Left kidney (tissue), 8 donors: Measurements from ENCODE around the gene BTBD16. TPM values are rescaled to one million over a fixed set of nuclear protein-coding genes. Genes with fewer than 3 reads are reported as not detected.

ENCODE experiments used
- DNase-seq: peaks from one replicate; pipeline ENCODE4 v3.0.0-alpha.2; 2013
- long read RNA-seq, 8 donors: transcript quantifications; one replicate each; lab custom pipeline, GENCODE V29; 2026
- polyA plus RNA-seq: library from polyadenylated mRNA; unstranded; fragments of 120-200 nt; gene quantifications from one replicate; pipeline ENCODE4 v1.2.1, GENCODE V29; 2013; ENCODE audit not compliant: insufficient read length

The BTBD16 gene
- polyA plus RNA-seq = 1.4 TPM
- long read RNA-seq, donor 1 = 0 reads
- long read RNA-seq, donor 2, partial matches to known transcripts = 0 of 1 reads
- long read RNA-seq, donor 2, other reads (novel, unspliced or antisense) = 0 of 1 reads
- long read RNA-seq, donor 3 = 0 reads
- long read RNA-seq, donor 4 = 0 reads
- long read RNA-seq, donor 5 = 0 reads
- long read RNA-seq, donor 6 = 0 reads
- long read RNA-seq, donor 7 = 0 reads
- long read RNA-seq, donor 8 = 0 reads

GRCh38 chr10:122271076-122271475, at the start of gene BTBD16:
Gene BTBD16 (plus strand): TSS chr10:122271296. CDS start chr10:122275082, 3,786 bp downstream.
- DNase-seq = no peak

- DNase-seq = no peak
These were observed 49.1 kb upstream of the BTBD16 start for GRCh38 chr10:122221958-122222357.

GRCh38 chr10:122222638-122223037, 48.5 kb upstream of the BTBD16 start:
- DNase-seq = no peak

GRCh38 chr10:122224159-122224558, 46.9 kb upstream of the BTBD16 start:
- DNase-seq = no peak

- no peak for DNase-seq
These were observed 45.8 kb upstream of the BTBD16 start for GRCh38 chr10:122225330-122225729.

GRCh38 chr10:122227754-122228153, 43.3 kb upstream of the BTBD16 start:
- DNase-seq = no peak

GRCh38 chr10:122229666-122230065, 41.4 kb upstream of the BTBD16 start:
- no peak for DNase-seq

GRCh38 chr10:122230222-122230621, 40.9 kb upstream of the BTBD16 start:
- no peak for DNase-seq

GRCh38 chr10:122232769-122233168, 38.3 kb upstream of the BTBD16 start:
- DNase-seq = peak; percentile 25

- DNase-seq = no peak
These were observed 37.2 kb upstream of the BTBD16 start for GRCh38 chr10:122233857-122234348.

- no peak for DNase-seq
These were observed 36.7 kb upstream of the BTBD16 start for GRCh38 chr10:122234416-122234815.

- no peak for DNase-seq
These were observed 34.3 kb upstream of the BTBD16 start for GRCh38 chr10:122236690-122237306.

GRCh38 chr10:122237331-122237990, 33.6 kb upstream of the BTBD16 start:
- no peak for DNase-seq

- DNase-seq = no peak
These were observed 31.4 kb upstream of the BTBD16 start for GRCh38 chr10:122239578-122240257.

GRCh38 chr10:122240401-122240800, 30.7 kb upstream of the BTBD16 start:
- DNase-seq = no peak

GRCh38 chr10:122241836-122242235, 29.3 kb upstream of the BTBD16 start:
- no peak for DNase-seq

GRCh38 chr10:122243550-122243949, 27.5 kb upstream of the BTBD16 start:
- no peak for DNase-seq

- no peak for DNase-seq
These were observed 26.8 kb upstream of the BTBD16 start for GRCh38 chr10:122244001-122244975.

- DNase-seq = no peak
These were observed 26.0 kb upstream of the BTBD16 start for GRCh38 chr10:122245136-122245535.

GRCh38 chr10:122245897-122246296, 25.2 kb upstream of the BTBD16 start:
- DNase-seq = no peak

GRCh38 chr10:122246830-122247520, 24.1 kb upstream of the BTBD16 start:
- DNase-seq = no peak
